ENCODE measurements around the gene NUP58.

Gene NUP58

GRCh38 chr13:25253702-25254101 is 47.7 kb upstream of the NUP58 start:
- no peaks in the 10 kb centered on the region for H4K20me1 ChIP-seq (ENCODE audit: control insufficient read depth, insufficient read depth, low read depth, low read length)
- TF ChIP-seq CTCF (IDR thresholded peaks at IDR 0.05; ENCODE audit: low read depth, low read length, poor library complexity, severe bottlenecking): no peak
- TF ChIP-seq EZH2phosphoT487 (IDR thresholded peaks at IDR 0.05; ENCODE audit: borderline replicate concordance, low read length): no peak
- H3K9me2 ChIP-seq (replicated peaks; ENCODE audit: control insufficient read depth, low read length): no peaks in the 10 kb centered on the region
- no peak overlapping the region for H3K4me3 ChIP-seq (ENCODE audit: low read length)
- H3K27me3 ChIP-seq (ENCODE audit: control insufficient read depth, low read length): no peaks in the 10 kb centered on the region
- H3K9me3 ChIP-seq (ENCODE audit: control insufficient read depth, insufficient read depth, low read length): no peaks in the 10 kb centered on the region
- H3K79me2 ChIP-seq (ENCODE audit: control insufficient read depth, low read length): no peaks in the 10 kb centered on the region
- peaks cover 68% of the 10 kb centered on the region for H3K36me3 ChIP-seq (ENCODE audit: control insufficient read depth, low read length)
- H3K4me2 ChIP-seq (ENCODE audit: low read length): no peak overlapping the region
- no peak overlapping the region for H3K27ac ChIP-seq (ENCODE audit: low read depth, low read length)
- H3K4me1 ChIP-seq (ENCODE audit: control insufficient read depth, low read length): peaks cover 4% of the 10 kb centered on the region
- H3F3A ChIP-seq (ENCODE audit: control insufficient read depth, insufficient read depth): peaks cover 3% of the 10 kb centered on the region

DNA sequence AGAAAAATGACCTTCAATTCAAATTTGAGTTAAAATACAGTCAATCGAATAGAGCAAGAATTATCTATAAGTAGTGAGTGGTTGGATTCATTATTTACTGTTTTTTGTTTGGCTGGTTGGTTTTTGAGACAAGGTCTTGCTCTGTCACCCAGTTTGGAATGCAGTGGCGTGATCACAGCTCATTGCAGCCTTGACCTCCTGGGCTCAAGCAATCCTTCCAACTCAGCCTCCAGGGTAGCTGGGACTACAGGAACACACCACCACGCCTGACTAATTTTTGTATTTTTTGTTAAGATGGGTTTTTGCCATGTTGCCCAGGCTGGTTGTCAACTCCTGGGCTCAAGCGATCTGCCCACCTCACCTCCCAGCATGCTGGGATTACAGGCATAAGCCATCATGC is 39.2 kb upstream of the NUP58 start:
- Histone ChIP-seq H3K9me3 (ENCODE audit: control insufficient read depth, insufficient read depth, low read length) (no peaks in the 10 kb centered on the region), H3K79me2 (ENCODE audit: control insufficient read depth, low read length) (no peaks in the 10 kb centered on the region), H3K27me3 (ENCODE audit: control insufficient read depth, low read length) (no peaks in the 10 kb centered on the region), H4K20me1 (ENCODE audit: control insufficient read depth, insufficient read depth, low read depth, low read length) (no peaks in the 10 kb centered on the region; the same call in 1 of the 2 replicates), H3K27ac (ENCODE audit: low read depth, low read length) (no peak overlapping the region), H3F3A (ENCODE audit: control insufficient read depth, insufficient read depth) (no peaks in the 10 kb centered on the region; the same call in 1 of the 2 replicates), H3K4me2 (ENCODE audit: low read length) (no peak overlapping the region), H3K4me3 (ENCODE audit: low read length) (no peak overlapping the region), H3K4me1 (ENCODE audit: control insufficient read depth, low read length) (no peaks in the 10 kb centered on the region), H3K9me2 (replicated peaks; ENCODE audit: control insufficient read depth, low read length) (no peaks in the 10 kb centered on the region), H3K36me3 (ENCODE audit: control insufficient read depth, low read length) (peaks cover 71% of the 10 kb centered on the region)
- TF ChIP-seq EZH2phosphoT487 (IDR thresholded peaks at IDR 0.05; ENCODE audit: borderline replicate concordance, low read length) (no peak), CTCF (IDR thresholded peaks at IDR 0.05; ENCODE audit: low read depth, low read length, poor library complexity, severe bottlenecking) (no peak)

- peaks cover 73% of the 10 kb centered on the region for H3K36me3 ChIP-seq (ENCODE audit: control insufficient read depth, low read length)
- H3K27ac ChIP-seq (ENCODE audit: low read depth, low read length): no peak overlapping the region
- no peak for TF ChIP-seq CTCF (IDR thresholded peaks at IDR 0.05; ENCODE audit: low read depth, low read length, poor library complexity, severe bottlenecking)
- no peak for TF ChIP-seq EZH2phosphoT487 (IDR thresholded peaks at IDR 0.05; ENCODE audit: borderline replicate concordance, low read length)
- H3F3A ChIP-seq (ENCODE audit: control insufficient read depth, insufficient read depth): no peaks in the 10 kb centered on the region
- H4K20me1 ChIP-seq (ENCODE audit: control insufficient read depth, insufficient read depth, low read depth, low read length): peaks cover 5% of the 10 kb centered on the region; the same call in 1 of the 2 replicates
- no peaks in the 10 kb centered on the region for H3K27me3 ChIP-seq (ENCODE audit: control insufficient read depth, low read length)
- H3K9me3 ChIP-seq (ENCODE audit: control insufficient read depth, insufficient read depth, low read length): no peaks in the 10 kb centered on the region
- no peak overlapping the region for H3K4me2 ChIP-seq (ENCODE audit: low read length)
- no peak overlapping the region for H3K4me3 ChIP-seq (ENCODE audit: low read length)
- H3K79me2 ChIP-seq (ENCODE audit: control insufficient read depth, low read length): peaks cover 10% of the 10 kb centered on the region
- H3K4me1 ChIP-seq (ENCODE audit: control insufficient read depth, low read length): no peaks in the 10 kb centered on the region
- H3K9me2 ChIP-seq (replicated peaks; ENCODE audit: control insufficient read depth, low read length): no peaks in the 10 kb centered on the region
Observed at GRCh38 chr13:25266706-25267105, 34.7 kb upstream of the NUP58 start.

All from DOHH2 (cell line).